Neuronal stem cell (in vitro differentiated cells): ENCODE results near the gene ENTPD2.
"Not testable (repeated sequence)": the region's sequence is repeated elsewhere in the genome, so short reads cannot be mapped to it uniquely, and the experiment has no call there.

Experiments
- DNase-seq: peaks from one replicate; pipeline ENCODE4 v3.0.0-alpha.2; 2013; ENCODE audit warnings: low spot score
- H2AFZ ChIP-seq: one replicate; pipeline ENCODE4 v1.6.1; 2013; ENCODE audit warnings: mild to moderate bottlenecking, low read length, inconsistent platforms
- H2AK5ac ChIP-seq: 2 replicates; pipeline ENCODE4 v1.6.1; 2013; ENCODE audit warnings: low read depth, mild to moderate bottlenecking, inconsistent platforms, low read length, moderate library complexity, mixed read lengths
- H2BK120ac ChIP-seq: 2 replicates; pipeline ENCODE4 v1.6.1; 2013; ENCODE audit warnings: low read depth, mild to moderate bottlenecking, inconsistent platforms, low read length, moderate library complexity, mixed read lengths
- H2BK12ac ChIP-seq: one replicate; pipeline ENCODE4 v1.6.1; 2013; ENCODE audit warnings: low read length, inconsistent platforms
- H2BK15ac ChIP-seq: 2 replicates; pipeline ENCODE4 v1.6.1; 2013; ENCODE audit warnings: mild to moderate bottlenecking, low read length, inconsistent platforms, mixed read lengths
- H2BK5ac ChIP-seq: one replicate; pipeline ENCODE4 v1.6.1; 2013; ENCODE audit warnings: inconsistent platforms, mild to moderate bottlenecking, low read length, moderate library complexity
- H3K14ac ChIP-seq: one replicate; pipeline ENCODE4 v1.6.1; 2013; ENCODE audit warnings: low read length, inconsistent platforms
- H3K18ac ChIP-seq: 2 replicates; pipeline ENCODE4 v1.6.1; 2013; ENCODE audit warnings: low read length, inconsistent platforms
- H3K23ac ChIP-seq: 2 replicates; pipeline ENCODE4 v1.6.1; 2013; ENCODE audit warnings: low read depth, mild to moderate bottlenecking, mixed read lengths, low read length, inconsistent platforms; ENCODE audit not compliant: poor library complexity
- H3K27ac ChIP-seq: replicated peaks from 3 replicates; pipeline ENCODE4 v1.5.1; 2013; ENCODE audit warnings: low read length, inconsistent platforms
- H3K27me3 ChIP-seq, 3 experiments: 2 replicates each; pipeline ENCODE4 v1.6.1; 2013; ENCODE audit warnings: low read length in 3 of 3, mild to moderate bottlenecking in 2 of 3, inconsistent platforms in 1 of 3, low read depth in 1 of 3, mixed read lengths in 1 of 3, moderate library complexity in 1 of 3; ENCODE audit not compliant: control insufficient read depth in 3 of 3, insufficient read depth in 3 of 3
- H3K36me3 ChIP-seq, 2 donors: replicated peaks in 1 of 2; 2 replicates each; pipeline ENCODE4 v1.6.1; 2013; ENCODE audit warnings: low read length in 2 of 2; ENCODE audit not compliant: control insufficient read depth in 2 of 2, insufficient read depth in 2 of 2
- H3K4ac ChIP-seq: 2 replicates; pipeline ENCODE4 v1.6.1; 2013; ENCODE audit warnings: inconsistent platforms, mild to moderate bottlenecking, low read length, moderate library complexity
- H3K4me1 ChIP-seq, 2 donors: 1 replicate in 1 of 2; 2 replicates in 1 of 2; pipeline ENCODE4 v1.6.1; 2013; ENCODE audit warnings: low read length in 2 of 2, low read depth in 1 of 2; ENCODE audit not compliant: control insufficient read depth in 2 of 2, insufficient read depth in 1 of 2
- H3K4me2 ChIP-seq: one replicate; pipeline ENCODE4 v1.6.1; 2013; ENCODE audit warnings: mild to moderate bottlenecking, low read length, inconsistent platforms; ENCODE audit not compliant: insufficient read depth, poor library complexity, severe bottlenecking
- H3K4me3 ChIP-seq, 2 donors: 2 replicates each; pipeline ENCODE4 v1.5.1; 2013; ENCODE audit warnings: low read length in 2 of 2, mild to moderate bottlenecking in 2 of 2, inconsistent platforms in 1 of 2, moderate library complexity in 1 of 2
- H3K79me1 ChIP-seq: one replicate; pipeline ENCODE4 v1.6.1; 2013; ENCODE audit warnings: low read depth, mild to moderate bottlenecking, inconsistent platforms, low read length, moderate library complexity
- H3K9ac ChIP-seq: one replicate; pipeline ENCODE4 v1.6.1; 2013; ENCODE audit warnings: mild to moderate bottlenecking, low read depth, low read length, inconsistent platforms; ENCODE audit not compliant: poor library complexity
- H3K9me3 ChIP-seq, 2 donors: replicated peaks in 1 of 2; 2 replicates each; pipeline versions ENCODE3 to v1.6.1; 2013; ENCODE audit warnings: low read length in 2 of 2, mild to moderate bottlenecking in 2 of 2, inconsistent platforms in 1 of 2, low read depth in 1 of 2, mixed read lengths in 1 of 2, moderate library complexity in 1 of 2; ENCODE audit not compliant: control insufficient read depth in 2 of 2, insufficient read depth in 1 of 2
- H4K8ac ChIP-seq: one replicate; pipeline ENCODE4 v1.6.1; 2013; ENCODE audit warnings: low read depth, mild to moderate bottlenecking, inconsistent platforms, low read length, moderate library complexity
- H4K91ac ChIP-seq: one replicate; pipeline ENCODE4 v1.6.1; 2013; ENCODE audit warnings: low read length, low read depth, mild to moderate bottlenecking, inconsistent platforms; ENCODE audit not compliant: poor library complexity
- WGBS, 2 donors: extraction: QIAGEN DNeasy Blood & Tissue Kit; methylation state at CpG; one replicate each; pipeline ENCODE4 v1.1.7; 2013; ENCODE audit warnings: missing lambda C conversion rate in 2 of 2, mixed read lengths in 1 of 2; ENCODE audit not compliant: insufficient read length in 2 of 2, insufficient replicate concordance in 1 of 2; ENCODE audit errors: extremely low coverage in 2 of 2; 5-methylcytosine and 5-hydroxymethylcytosine counted together

ENTPD2 gene

GRCh38 chr9:137007108-137007815 lies 46.6 kb downstream of the ENTPD2 start:
- WGBS, 2 donors = no CpG with 5 or more reads among the region's 30 CpGs

GRCh38 chr9:137006116-137007003 lies 47.5 kb downstream of the ENTPD2 start:
- Histone ChIP-seq H3K9me3 (peaks cover 2 to 3% of the 10 kb centered on the region in 2 donors), H3K27ac (peak overlapping the region; percentile 20), H3K18ac (peak overlapping the region; percentile 7), H3K4me3 (peak overlapping the region in 1 of 2 donors; percentile 4), H3K4me2 (no peak overlapping the region), H3K4ac (no peak overlapping the region), H2BK12ac (no peak overlapping the region), H4K91ac (no peak overlapping the region), H3K4me1 (peaks cover 0 to 8% of the 10 kb centered on the region in 2 donors), H3K36me3 (peaks cover 5 to 10% of the 10 kb centered on the region in 2 donors), H2BK120ac (no peak overlapping the region), H2AFZ (no peak overlapping the region), H2BK5ac (peak overlapping the region; percentile 53), H2BK15ac (peak overlapping the region; percentile 49), H3K27me3 (no peaks in the 10 kb centered on the region), H4K8ac (no peak overlapping the region), H3K23ac (peak overlapping the region; percentile 17), H3K14ac (peak overlapping the region; percentile 63), H3K79me1 (no peaks in the 10 kb centered on the region), H3K9ac (no peak overlapping the region), H2AK5ac (peak overlapping the region; percentile 3)
- DNase-seq = no peak
- no CpG with 5 or more reads among the region's 24 CpGs for WGBS, 2 donors

More at GRCh38 chr9:137007108-137007815, 46.6 kb downstream of the ENTPD2 start:
- no peak for DNase-seq
- Histone ChIP-seq H2AFZ (no peak overlapping the region), H3K4me3 (no peak overlapping the region), H3K18ac (peak overlapping the region; percentile 48), H3K4me2 (no peak overlapping the region), H2AK5ac (peak overlapping the region; percentile 3), H3K9me3 (peaks cover 2 to 3% of the 10 kb centered on the region in 2 donors), H3K23ac (no peak overlapping the region), H3K79me1 (no peaks in the 10 kb centered on the region), H3K27me3 (no peaks in the 10 kb centered on the region), H3K27ac (no peak overlapping the region), H3K4ac (no peak overlapping the region), H3K4me1 (peaks cover 0 to 8% of the 10 kb centered on the region in 2 donors), H2BK120ac (no peak overlapping the region), H4K8ac (peak overlapping the region; percentile 43), H2BK5ac (peak overlapping the region; percentile 53), H2BK15ac (peak overlapping the region; percentile 49), H2BK12ac (no peak overlapping the region), H3K9ac (no peak overlapping the region), H3K36me3 (peaks cover 7 to 10% of the 10 kb centered on the region in 2 donors), H3K14ac (no peak overlapping the region), H4K91ac (no peak overlapping the region)

- H3K9me3 ChIP-seq, H2BK5ac ChIP-seq, H3K27ac ChIP-seq, H4K91ac ChIP-seq, H2BK12ac ChIP-seq, H2BK120ac ChIP-seq, H3K4ac ChIP-seq, H3K4me2 ChIP-seq, H4K8ac ChIP-seq, H3K4me3 ChIP-seq, H3K79me1 ChIP-seq, H3K14ac ChIP-seq, H3K23ac ChIP-seq, H2AK5ac ChIP-seq, H3K9ac ChIP-seq, DNase-seq, H3K27me3 ChIP-seq, H3K36me3 ChIP-seq, H3K18ac ChIP-seq, H2BK15ac ChIP-seq, H2AFZ ChIP-seq: not testable (repeated sequence)
- H3K4me1 ChIP-seq = peaks cover 0 to 13% of the 10 kb centered on the region in 2 donors
- WGBS, 2 donors = no CpG with 5 or more reads among the region's 17 CpGs
Observed at GRCh38 chr9:137004285-137004684, 49.6 kb downstream of the ENTPD2 start.

GRCh38 chr9:137002646-137003041 lies 51.2 kb downstream of the ENTPD2 start:
- H3K4me3 ChIP-seq = peak overlapping the region in 1 of 2 donors; percentile 62
- H3K27ac ChIP-seq = no peak overlapping the region
- H3K14ac ChIP-seq = no peak overlapping the region
- no peaks in the 10 kb centered on the region for H3K79me1 ChIP-seq
- peaks cover 0 to 6% of the 10 kb centered on the region in 2 donors for H3K4me1 ChIP-seq
- no peak overlapping the region for H2BK15ac ChIP-seq
- no peak overlapping the region for H3K4ac ChIP-seq
- H3K36me3 ChIP-seq = no peaks in the 10 kb centered on the region
- no peak for DNase-seq
- H3K23ac ChIP-seq = no peak overlapping the region
- no peak overlapping the region for H2BK12ac ChIP-seq
- H4K91ac ChIP-seq = no peak overlapping the region
- no peak overlapping the region for H2BK5ac ChIP-seq
- H2AK5ac ChIP-seq = peak overlapping the region; percentile 68
- H2BK120ac ChIP-seq = no peak overlapping the region
- H3K18ac ChIP-seq = no peak overlapping the region
- H2AFZ ChIP-seq = no peak overlapping the region
- H3K27me3 ChIP-seq = no peaks in the 10 kb centered on the region
- no CpG with 5 or more reads among the region's 10 CpGs for WGBS, 2 donors
- H4K8ac ChIP-seq = no peak overlapping the region
- H3K4me2 ChIP-seq = no peak overlapping the region
- peaks cover 2 to 3% of the 10 kb centered on the region in 2 donors for H3K9me3 ChIP-seq
- peak overlapping the region; percentile 60 for H3K9ac ChIP-seq
